ENCODE measurements around the gene ABAT.
"Not testable (repeated sequence)": the region's sequence is repeated elsewhere in the genome, so short reads cannot be mapped to it uniquely, and the experiment has no call there.

The ABAT gene

GRCh38 chr16:8782673-8783072 lies 108.3 kb downstream of the ABAT start:
- no peak for DNase-seq (ENCODE audit: low spot score)
- in situ Hi-C loops (cut with MboI; ENCODE audit: low sequenced_read_pairs, unreplicated experiment) = no loop called here
- no peak for TF ChIP-seq CTCF (IDR thresholded peaks at IDR 0.05; ENCODE audit: borderline replicate concordance, control extremely low read depth, extremely low read depth, insufficient read depth, missing control alignments)

- no peak for TF ChIP-seq CTCF (IDR thresholded peaks at IDR 0.05; ENCODE audit: borderline replicate concordance, control extremely low read depth, extremely low read depth, insufficient read depth, missing control alignments)
- no peak for DNase-seq (ENCODE audit: low spot score)
- in situ Hi-C loops (cut with MboI; ENCODE audit: low sequenced_read_pairs, unreplicated experiment) = no loop called here
Observed at GRCh38 chr16:8785408-8785807, 111.0 kb downstream of the ABAT start.

GRCh38 chr16:8786316-8786715 lies 111.9 kb downstream of the ABAT start:
- in situ Hi-C loops (cut with MboI; ENCODE audit: low sequenced_read_pairs, unreplicated experiment); DNase-seq (ENCODE audit: low spot score): not testable (repeated sequence)

- TF ChIP-seq CTCF (IDR thresholded peaks at IDR 0.05; ENCODE audit: borderline replicate concordance, control extremely low read depth, extremely low read depth, insufficient read depth, missing control alignments) = no peak
- no peak for DNase-seq (ENCODE audit: low spot score)
- in situ Hi-C loops (cut with MboI; ENCODE audit: low sequenced_read_pairs, unreplicated experiment) = no loop called here
Observed at GRCh38 chr16:8788578-8789172, 114.3 kb downstream of the ABAT start.

GRCh38 chr16:8795091-8795490 lies 120.7 kb downstream of the ABAT start:
- in situ Hi-C loops (cut with MboI; ENCODE audit: low sequenced_read_pairs, unreplicated experiment) = loop anchor here (10.0 kb wide), 1 partner anchor 220 kb away; no protein-coding TSS in a partner anchor
- no peak for TF ChIP-seq CTCF (IDR thresholded peaks at IDR 0.05; ENCODE audit: borderline replicate concordance, control extremely low read depth, extremely low read depth, insufficient read depth, missing control alignments)
- DNase-seq (ENCODE audit: low spot score) = no peak

- DNase-seq (ENCODE audit: low spot score) = no peak
- no peak for TF ChIP-seq CTCF (IDR thresholded peaks at IDR 0.05; ENCODE audit: borderline replicate concordance, control extremely low read depth, extremely low read depth, insufficient read depth, missing control alignments)
- in situ Hi-C loops (cut with MboI; ENCODE audit: low sequenced_read_pairs, unreplicated experiment) = loop anchor here (10.0 kb wide), 1 partner anchor 221 kb away; no protein-coding TSS in a partner anchor
Observed at GRCh38 chr16:8795818-8796217, 121.4 kb downstream of the ABAT start.

GRCh38 chr16:8796469-8797363 lies 122.3 kb downstream of the ABAT start:
- DNase-seq (ENCODE audit: low spot score) = no peak
- in situ Hi-C loops (cut with MboI; ENCODE audit: low sequenced_read_pairs, unreplicated experiment) = loop anchor here (10.0 kb wide), 1 partner anchor 222 kb away; no protein-coding TSS in a partner anchor
- TF ChIP-seq CTCF (IDR thresholded peaks at IDR 0.05; ENCODE audit: borderline replicate concordance, control extremely low read depth, extremely low read depth, insufficient read depth, missing control alignments) = no peak

Data from GM13976 (cell line).